ES-I3 (cell line): Measurements from ENCODE around the gene EXT2.

ENCODE experiments used
- H3K36me3 ChIP-seq: 2 replicates; pipeline ENCODE4 v1.6.1; 2013; ENCODE audit warnings: mild to moderate bottlenecking, low read length, control low read depth, moderate library complexity; ENCODE audit not compliant: insufficient read depth
- H3K4me1 ChIP-seq: 2 replicates; pipeline ENCODE4 v1.6.1; 2013; ENCODE audit warnings: mild to moderate bottlenecking, control low read depth, low read length; ENCODE audit not compliant: insufficient read depth
- H3K9ac ChIP-seq: 2 replicates; pipeline ENCODE4 v1.6.1; 2013; ENCODE audit warnings: low read depth, mild to moderate bottlenecking, low read length, moderate library complexity
- H3K9me3 ChIP-seq: 2 replicates; pipeline ENCODE4 v1.6.1; 2013; ENCODE audit warnings: mild to moderate bottlenecking, low read length, moderate library complexity; ENCODE audit not compliant: control insufficient read depth, insufficient read depth

The EXT2 gene

GRCh38 chr11:44247508-44247907 is 152.0 kb downstream of the EXT2 start:
- Histone ChIP-seq H3K9ac (no peak overlapping the region), H3K4me1 (peaks cover 23% of the 10 kb centered on the region), H3K36me3 (peaks cover 4% of the 10 kb centered on the region; the same call in 1 of the 2 replicates), H3K9me3 (peaks cover 2% of the 10 kb centered on the region; the same call in 1 of the 2 replicates)

- Histone ChIP-seq H3K9ac (no peak overlapping the region), H3K9me3 (peaks cover 8% of the 10 kb centered on the region; the same call in 1 of the 2 replicates), H3K4me1 (peaks cover 17% of the 10 kb centered on the region), H3K36me3 (peaks cover 4% of the 10 kb centered on the region; the same call in 1 of the 2 replicates)
Measured at GRCh38 chr11:44248109-44248508, 152.6 kb downstream of the EXT2 start.

GRCh38 chr11:44250421-44250820 is 154.9 kb downstream of the EXT2 start:
- no peaks in the 10 kb centered on the region for H3K4me1 ChIP-seq
- no peak overlapping the region for H3K9ac ChIP-seq
- H3K36me3 ChIP-seq = no peaks in the 10 kb centered on the region
- peaks cover 8% of the 10 kb centered on the region; the same call in 1 of the 2 replicates for H3K9me3 ChIP-seq

GRCh38 chr11:44252999-44253602 is 157.6 kb downstream of the EXT2 start:
- Histone ChIP-seq H3K9me3 (peaks cover 8% of the 10 kb centered on the region; the same call in 1 of the 2 replicates), H3K9ac (no peak overlapping the region), H3K36me3 (no peaks in the 10 kb centered on the region), H3K4me1 (no peaks in the 10 kb centered on the region)

- Histone ChIP-seq H3K36me3 (no peaks in the 10 kb centered on the region), H3K4me1 (no peaks in the 10 kb centered on the region), H3K9ac (no peak overlapping the region), H3K9me3 (peaks cover 8% of the 10 kb centered on the region; the same call in 1 of the 2 replicates)
Measured at GRCh38 chr11:44255406-44256071, 160.1 kb downstream of the EXT2 start.

- Histone ChIP-seq H3K4me1 (no peaks in the 10 kb centered on the region; the same call in 1 of the 2 replicates), H3K9me3 (peaks cover 8% of the 10 kb centered on the region; the same call in 1 of the 2 replicates)
Measured at GRCh38 chr11:44256673-44257291, 161.3 kb downstream of the EXT2 start.

GRCh38 chr11:44257338-44258189 is 162.1 kb downstream of the EXT2 start:
- H3K9ac ChIP-seq = no peak overlapping the region
- H3K9me3 ChIP-seq = peaks cover 5% of the 10 kb centered on the region; the same call in 1 of the 2 replicates
- no peaks in the 10 kb centered on the region for H3K36me3 ChIP-seq
- no peaks in the 10 kb centered on the region; the same call in 1 of the 2 replicates for H3K4me1 ChIP-seq

More at GRCh38 chr11:44256673-44257291, 161.3 kb downstream of the EXT2 start:
- H3K36me3 ChIP-seq = no peaks in the 10 kb centered on the region
- no peak overlapping the region for H3K9ac ChIP-seq

- H3K9ac ChIP-seq = no peak overlapping the region
- H3K9me3 ChIP-seq = no peaks in the 10 kb centered on the region
- H3K4me1 ChIP-seq = no peaks in the 10 kb centered on the region; the same call in 1 of the 2 replicates
- H3K36me3 ChIP-seq = no peaks in the 10 kb centered on the region
Measured at GRCh38 chr11:44258190-44258489, 162.7 kb downstream of the EXT2 start.

- no peak overlapping the region for H3K9ac ChIP-seq
- H3K36me3 ChIP-seq = no peaks in the 10 kb centered on the region
- H3K9me3 ChIP-seq = no peaks in the 10 kb centered on the region
- no peaks in the 10 kb centered on the region; the same call in 1 of the 2 replicates for H3K4me1 ChIP-seq
Measured at GRCh38 chr11:44258839-44259420, 163.5 kb downstream of the EXT2 start.

GRCh38 chr11:44260081-44260480 is 164.6 kb downstream of the EXT2 start:
- Histone ChIP-seq H3K9ac (no peak overlapping the region), H3K4me1 (no peaks in the 10 kb centered on the region; the same call in 1 of the 2 replicates), H3K36me3 (no peaks in the 10 kb centered on the region), H3K9me3 (no peaks in the 10 kb centered on the region)

- Histone ChIP-seq H3K4me1 (no peaks in the 10 kb centered on the region; the same call in 1 of the 2 replicates), H3K36me3 (no peaks in the 10 kb centered on the region), H3K9ac (no peak overlapping the region), H3K9me3 (no peaks in the 10 kb centered on the region)
Measured at GRCh38 chr11:44261800-44262591, 166.5 kb downstream of the EXT2 start.

- Histone ChIP-seq H3K4me1 (no peaks in the 10 kb centered on the region; the same call in 1 of the 2 replicates), H3K9me3 (no peaks in the 10 kb centered on the region), H3K9ac (no peak overlapping the region), H3K36me3 (no peaks in the 10 kb centered on the region)
Measured at GRCh38 chr11:44263738-44264437, 168.4 kb downstream of the EXT2 start.

GRCh38 chr11:44264438-44264749 is 168.9 kb downstream of the EXT2 start:
- Histone ChIP-seq H3K4me1 (no peaks in the 10 kb centered on the region; the same call in 1 of the 2 replicates), H3K9me3 (no peaks in the 10 kb centered on the region), H3K36me3 (no peaks in the 10 kb centered on the region), H3K9ac (no peak overlapping the region)
